Measurements from ENCODE around the gene VARS1.
"Not testable (repeated sequence)": the region's sequence is repeated elsewhere in the genome, so short reads cannot be mapped to it uniquely, and the experiment has no call there.

The VARS1 gene

GRCh38 chr6:31814677-31815024, 19.1 kb upstream of the VARS1 start:
- no peak for TF ChIP-seq MAX (IDR thresholded peaks at IDR 0.05; ENCODE audit: low read depth, low read length)
- TF ChIP-seq, protein P1, sequence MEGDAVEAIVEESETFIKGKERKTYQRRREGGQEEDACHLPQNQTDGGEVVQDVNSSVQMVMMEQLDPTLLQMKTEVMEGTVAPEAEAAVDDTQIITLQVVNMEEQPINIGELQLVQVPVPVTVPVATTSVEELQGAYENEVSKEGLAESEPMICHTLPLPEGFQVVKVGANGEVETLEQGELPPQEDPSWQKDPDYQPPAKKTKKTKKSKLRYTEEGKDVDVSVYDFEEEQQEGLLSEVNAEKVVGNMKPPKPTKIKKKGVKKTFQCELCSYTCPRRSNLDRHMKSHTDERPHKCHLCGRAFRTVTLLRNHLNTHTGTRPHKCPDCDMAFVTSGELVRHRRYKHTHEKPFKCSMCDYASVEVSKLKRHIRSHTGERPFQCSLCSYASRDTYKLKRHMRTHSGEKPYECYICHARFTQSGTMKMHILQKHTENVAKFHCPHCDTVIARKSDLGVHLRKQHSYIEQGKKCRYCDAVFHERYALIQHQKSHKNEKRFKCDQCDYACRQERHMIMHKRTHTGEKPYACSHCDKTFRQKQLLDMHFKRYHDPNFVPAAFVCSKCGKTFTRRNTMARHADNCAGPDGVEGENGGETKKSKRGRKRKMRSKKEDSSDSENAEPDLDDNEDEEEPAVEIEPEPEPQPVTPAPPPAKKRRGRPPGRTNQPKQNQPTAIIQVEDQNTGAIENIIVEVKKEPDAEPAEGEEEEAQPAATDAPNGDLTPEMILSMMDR (IDR thresholded peaks at IDR 0.05; ENCODE audit: low read depth, low read length): no peak
- no peak for TF ChIP-seq MYC (IDR thresholded peaks at IDR 0.05; ENCODE audit: low read depth, low read length)
- no peak for TF ChIP-seq POLR2A (IDR thresholded peaks at IDR 0.05; ENCODE audit: extremely low read depth, insufficient read length)
- peak; percentile 94 for DNase-seq (ENCODE audit: low read depth)
- H3K4me3 ChIP-seq (ENCODE audit: low read depth, low read length): peak overlapping the region; percentile 70

- no peak for DNase-seq (ENCODE audit: low read depth)
- no peak overlapping the region for H3K4me3 ChIP-seq (ENCODE audit: low read depth, low read length)
- no peak for TF ChIP-seq MYC (IDR thresholded peaks at IDR 0.05; ENCODE audit: low read depth, low read length)
Observed at GRCh38 chr6:31813465-31813849, 17.9 kb upstream of the VARS1 start.

- no peak for DNase-seq (ENCODE audit: low read depth)
- no peak overlapping the region for H3K4me3 ChIP-seq (ENCODE audit: low read depth, low read length)
- no peak for TF ChIP-seq MAX (IDR thresholded peaks at IDR 0.05; ENCODE audit: low read depth, low read length)
- no peak for TF ChIP-seq MYC (IDR thresholded peaks at IDR 0.05; ENCODE audit: low read depth, low read length)
- no peak for TF ChIP-seq POLR2A (IDR thresholded peaks at IDR 0.05; ENCODE audit: extremely low read depth, insufficient read length)
- TF ChIP-seq, protein P1 (IDR thresholded peaks at IDR 0.05; ENCODE audit: low read depth, low read length): no peak
Observed at GRCh38 chr6:31811645-31812044, 16.1 kb upstream of the VARS1 start.

- not testable (repeated sequence) for H3K4me3 ChIP-seq (ENCODE audit: low read depth, low read length); DNase-seq (ENCODE audit: low read depth)
Observed at GRCh38 chr6:31808599-31808998, 13.0 kb upstream of the VARS1 start.

- H3K4me3 ChIP-seq (ENCODE audit: low read depth, low read length): peak within 1 kb of the TSS; percentile 88
- TF ChIP-seq POLR2A (IDR thresholded peaks at IDR 0.05; ENCODE audit: extremely low read depth, insufficient read length): peak; percentile 92
- TF ChIP-seq, protein P1 (IDR thresholded peaks at IDR 0.05; ENCODE audit: low read depth, low read length): peak; percentile 24
- TF ChIP-seq MYC (IDR thresholded peaks at IDR 0.05; ENCODE audit: low read depth, low read length): peak; percentile 82
- TF ChIP-seq MAX (IDR thresholded peaks at IDR 0.05; ENCODE audit: low read depth, low read length): peak; percentile 78
- DNase-seq (ENCODE audit: low read depth): peak; percentile 97
Observed at GRCh38 chr6:31806470-31807272, 11.1 kb upstream of the VARS1 start, which contains the start of gene LSM2. LSM2 (minus strand) TSS chr6:31806966; CDS start chr6:31806757, 209 bp downstream.

DNA sequence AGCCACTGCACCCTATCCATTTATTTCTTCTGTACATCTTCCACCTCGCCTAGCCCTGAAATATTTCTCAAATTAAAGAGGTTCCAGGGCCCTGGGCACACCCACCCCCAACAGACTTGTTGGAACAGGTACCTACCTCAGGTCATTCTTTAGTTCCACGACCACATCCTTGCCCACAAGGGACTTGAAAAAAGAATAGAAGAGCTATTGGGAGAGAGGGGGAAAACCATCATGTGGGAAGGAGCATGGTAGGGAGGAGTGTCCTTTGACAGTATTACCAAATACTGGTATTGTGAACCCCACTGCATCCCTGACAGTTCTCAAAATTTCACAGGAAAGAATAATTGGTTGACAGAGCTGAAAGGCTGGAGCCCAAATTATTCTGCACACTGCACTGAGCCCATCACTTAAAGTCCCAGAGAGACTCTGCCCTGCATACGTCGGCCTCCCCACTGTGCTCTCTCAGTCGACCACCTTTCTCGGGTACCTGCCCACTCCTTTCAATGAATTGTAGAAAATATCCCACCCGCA, 10.5 kb upstream of the VARS1 start:
- TF ChIP-seq POLR2A (IDR thresholded peaks at IDR 0.05; ENCODE audit: extremely low read depth, insufficient read length): no peak
- no peak for TF ChIP-seq MAX (IDR thresholded peaks at IDR 0.05; ENCODE audit: low read depth, low read length)
- no peak for TF ChIP-seq MYC (IDR thresholded peaks at IDR 0.05; ENCODE audit: low read depth, low read length)
- TF ChIP-seq, protein P1 (IDR thresholded peaks at IDR 0.05; ENCODE audit: low read depth, low read length): no peak
- peak overlapping the region; percentile 88 for H3K4me3 ChIP-seq (ENCODE audit: low read depth, low read length)
- DNase-seq (ENCODE audit: low read depth): no peak

DNA sequence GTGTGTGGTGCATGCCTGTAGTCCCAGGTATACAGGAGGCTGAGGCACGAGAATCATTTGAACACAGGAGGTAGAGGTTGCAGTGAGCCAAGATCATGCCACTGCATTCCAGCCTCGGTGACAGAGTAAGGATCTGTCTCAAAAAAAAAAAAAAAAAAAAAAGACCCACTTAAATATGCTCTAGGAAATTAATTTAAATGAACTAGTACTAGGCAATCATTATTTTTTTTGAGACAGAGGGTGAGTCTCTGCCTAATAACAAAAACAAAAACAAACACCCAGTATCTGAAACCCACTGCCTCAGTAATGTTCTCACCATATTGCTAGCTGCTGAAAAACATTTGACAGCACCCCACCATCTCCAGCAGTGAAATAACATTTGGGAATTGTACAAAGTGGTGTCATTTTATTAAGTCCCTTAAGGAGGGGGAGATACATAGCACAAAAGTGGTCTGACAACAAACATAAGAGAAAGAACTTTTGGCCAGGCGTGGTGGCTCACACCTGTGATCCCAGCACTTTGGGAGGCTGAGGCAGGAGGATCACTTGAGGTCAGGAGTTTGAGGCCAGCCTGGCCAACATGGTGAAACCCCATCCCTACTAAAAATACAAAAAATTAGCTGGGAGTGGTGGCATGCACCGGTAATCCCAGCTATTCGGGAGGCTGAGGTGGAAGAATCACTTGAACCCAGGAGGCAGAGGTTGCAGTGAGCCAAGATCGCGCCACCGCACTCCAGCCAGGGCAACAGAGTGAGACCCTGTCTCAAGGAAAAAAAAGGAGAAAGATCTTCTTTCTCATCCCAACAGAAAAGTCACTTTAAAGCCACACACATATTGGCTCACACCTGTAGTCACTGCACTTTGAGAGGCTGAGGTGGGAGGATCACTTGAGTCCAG, 5.7 kb upstream of the VARS1 start:
- H3K4me3 ChIP-seq (ENCODE audit: low read depth, low read length); DNase-seq (ENCODE audit: low read depth): not testable (repeated sequence)
